Cardiac fibroblast (primary cell): ENCODE measurements around the gene LURAP1L.
A peak's percentile ranks its signal among the peaks of the same experiment; 100 is the strongest.

Experiments used
- DNase-seq, 2 donors: peaks; one replicate each; pipeline versions ENCODE4 v3.0.0 to v3.0.0-alpha.2; 2010; ENCODE audit warnings: low read depth in 2 of 2
- H3K4me3 ChIP-seq, 2 donors: replicated peaks in 1 of 2; 1 replicate in 1 of 2; 2 replicates in 1 of 2; pipeline ENCODE4 v1.5.1; 2011; ENCODE audit warnings: low read depth in 2 of 2, low read length in 2 of 2, mild to moderate bottlenecking in 2 of 2, moderate library complexity in 1 of 2
- CTCF ChIP-seq: IDR thresholded peaks from one replicate; pipeline ENCODE4 v1.5.1; 2011; ENCODE audit warnings: low read depth, mild to moderate bottlenecking, low read length, inconsistent platforms

The LURAP1L gene

GRCh38 chr9:12774861-12775678, at the start of gene LURAP1L:
TSS of gene LURAP1L (plus strand) at chr9:12775020. CDS start at chr9:12775716, 696 bp downstream.
- DNase-seq = peak; percentile 82 to 83
- peak within 1 kb of the TSS; percentile 72 to 95 for H3K4me3 ChIP-seq

GRCh38 chr9:12726795-12727194, 48.0 kb upstream of the LURAP1L start:
- DNase-seq = no peak
- TF ChIP-seq CTCF = no peak
- H3K4me3 ChIP-seq = no peak overlapping the region

More at GRCh38 chr9:12774861-12775678, at the start of gene LURAP1L:
- TF ChIP-seq CTCF = no peak

- no peak for TF ChIP-seq CTCF
- no peak for DNase-seq
- H3K4me3 ChIP-seq = no peak overlapping the region
Measured at GRCh38 chr9:12730198-12730597, 44.6 kb upstream of the LURAP1L start.

GRCh38 chr9:12730927-12731326, 43.9 kb upstream of the LURAP1L start:
- no peak for DNase-seq
- TF ChIP-seq CTCF = no peak

GRCh38 chr9:12732971-12733370, 41.8 kb upstream of the LURAP1L start:
- DNase-seq = no peak
- TF ChIP-seq CTCF = no peak
- H3K4me3 ChIP-seq = no peak overlapping the region

More at GRCh38 chr9:12730927-12731326, 43.9 kb upstream of the LURAP1L start:
- H3K4me3 ChIP-seq = no peak overlapping the region

GRCh38 chr9:12735665-12736064, 39.2 kb upstream of the LURAP1L start:
- DNase-seq = no peak
- no peak for TF ChIP-seq CTCF
- H3K4me3 ChIP-seq = no peak overlapping the region

- DNase-seq = no peak
- no peak overlapping the region for H3K4me3 ChIP-seq
- no peak for TF ChIP-seq CTCF
Measured at GRCh38 chr9:12737871-12738270, 36.9 kb upstream of the LURAP1L start.
